Limb (tissue), 2 donors: ENCODE results near the gene ANTKMT.
"Not testable (repeated sequence)": the region's sequence is repeated elsewhere in the genome, so short reads cannot be mapped to it uniquely, and the experiment has no call there.

Experiments
- DNase-seq, 2 donors: peaks; one replicate each; pipeline ENCODE4 v3.0.0-alpha.2; 2016; ENCODE audit errors: extremely low spot score in 2 of 2

Gene ANTKMT

GRCh38 chr16:681746-682427, 39.1 kb upstream of the ANTKMT start:
- DNase-seq: no peak

GRCh38 chr16:682493-683395, 38.2 kb upstream of the ANTKMT start:
- DNase-seq: no peak

GRCh38 chr16:683396-684070, 37.4 kb upstream of the ANTKMT start:
- no peak for DNase-seq

- DNase-seq: peak; percentile 95 to 97
Observed at GRCh38 chr16:684071-684794, 36.7 kb upstream of the ANTKMT start, which contains the start of gene JMJD8. JMJD8 (minus strand) TSS chr16:684334; CDS start chr16:684319, 15 bp downstream.

GRCh38 chr16:684961-685696, 35.8 kb upstream of the ANTKMT start:
- DNase-seq: no peak

GRCh38 chr16:685967-686366, 35.0 kb upstream of the ANTKMT start:
- DNase-seq: no peak

- no peak for DNase-seq
Observed at GRCh38 chr16:686459-687260, 34.3 kb upstream of the ANTKMT start.

GRCh38 chr16:687499-687898, 33.4 kb upstream of the ANTKMT start:
- no peak for DNase-seq

- no peak for DNase-seq
Observed at GRCh38 chr16:689175-689897, 31.6 kb upstream of the ANTKMT start.

- DNase-seq: not testable (repeated sequence)
Observed at GRCh38 chr16:691242-691641, 29.7 kb upstream of the ANTKMT start.

GRCh38 chr16:692356-693108, 28.4 kb upstream of the ANTKMT start:
- DNase-seq: no peak

GRCh38 chr16:693364-693763, 27.6 kb upstream of the ANTKMT start:
- DNase-seq: no peak

- DNase-seq: no peak
Observed at GRCh38 chr16:693766-694165, 27.2 kb upstream of the ANTKMT start.

- DNase-seq: no peak
Observed at GRCh38 chr16:694187-694862, 26.6 kb upstream of the ANTKMT start.

GRCh38 chr16:694863-695354, 26.0 kb upstream of the ANTKMT start:
- DNase-seq: no peak

- no peak for DNase-seq
Observed at GRCh38 chr16:695355-696089, 25.4 kb upstream of the ANTKMT start.
